ENCODE measurements around the gene GNG7.

GNG7 gene

GRCh38 chr19:2666344-2666994 lies 36.0 kb downstream of the GNG7 start:
- Histone ChIP-seq H3K9me3 (ENCODE audit: severe bottlenecking) (no peaks in the 10 kb centered on the region), H3K27ac (ENCODE audit: poor library complexity, severe bottlenecking) (no peak overlapping the region), H3K27me3 (ENCODE audit: insufficient read depth, poor library complexity, severe bottlenecking) (no peaks in the 10 kb centered on the region), H3K4me3 (ENCODE audit: severe bottlenecking) (no peak overlapping the region), H3K4me1 (ENCODE audit: insufficient read depth, poor library complexity, severe bottlenecking) (no peaks in the 10 kb centered on the region), H3K36me3 (ENCODE audit: low read depth) (no peaks in the 10 kb centered on the region)
- DNase-seq (ENCODE audit: low spot score): no peak
- TF ChIP-seq, protein P1, sequence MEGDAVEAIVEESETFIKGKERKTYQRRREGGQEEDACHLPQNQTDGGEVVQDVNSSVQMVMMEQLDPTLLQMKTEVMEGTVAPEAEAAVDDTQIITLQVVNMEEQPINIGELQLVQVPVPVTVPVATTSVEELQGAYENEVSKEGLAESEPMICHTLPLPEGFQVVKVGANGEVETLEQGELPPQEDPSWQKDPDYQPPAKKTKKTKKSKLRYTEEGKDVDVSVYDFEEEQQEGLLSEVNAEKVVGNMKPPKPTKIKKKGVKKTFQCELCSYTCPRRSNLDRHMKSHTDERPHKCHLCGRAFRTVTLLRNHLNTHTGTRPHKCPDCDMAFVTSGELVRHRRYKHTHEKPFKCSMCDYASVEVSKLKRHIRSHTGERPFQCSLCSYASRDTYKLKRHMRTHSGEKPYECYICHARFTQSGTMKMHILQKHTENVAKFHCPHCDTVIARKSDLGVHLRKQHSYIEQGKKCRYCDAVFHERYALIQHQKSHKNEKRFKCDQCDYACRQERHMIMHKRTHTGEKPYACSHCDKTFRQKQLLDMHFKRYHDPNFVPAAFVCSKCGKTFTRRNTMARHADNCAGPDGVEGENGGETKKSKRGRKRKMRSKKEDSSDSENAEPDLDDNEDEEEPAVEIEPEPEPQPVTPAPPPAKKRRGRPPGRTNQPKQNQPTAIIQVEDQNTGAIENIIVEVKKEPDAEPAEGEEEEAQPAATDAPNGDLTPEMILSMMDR (IDR thresholded peaks at IDR 0.05; ENCODE audit: poor library complexity, severe bottlenecking): no peak
- ATAC-seq (ENCODE audit: low read depth): no peak

DNA sequence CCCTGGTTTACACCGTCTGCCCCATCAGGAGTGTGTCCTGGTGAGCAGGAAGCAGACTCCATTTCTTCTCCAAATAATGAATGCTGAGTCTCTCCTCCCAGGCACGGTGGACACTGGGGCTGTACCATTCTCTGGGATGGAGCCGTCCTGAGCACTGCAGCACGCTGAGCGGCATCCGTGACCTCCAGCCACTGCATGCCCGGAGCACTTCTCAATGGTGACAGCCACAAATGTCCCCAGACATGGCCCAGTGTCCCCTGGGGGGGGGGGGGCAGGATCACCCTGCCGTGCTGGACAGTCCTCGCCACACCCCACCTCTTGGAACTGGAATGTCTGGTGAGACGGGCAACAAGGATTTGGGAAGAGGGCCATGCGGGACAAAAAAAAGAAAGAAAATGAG lies 37.4 kb downstream of the GNG7 start:
- ATAC-seq (ENCODE audit: low read depth): no peak
- no peaks in the 10 kb centered on the region for H3K36me3 ChIP-seq (ENCODE audit: low read depth)

DNA sequence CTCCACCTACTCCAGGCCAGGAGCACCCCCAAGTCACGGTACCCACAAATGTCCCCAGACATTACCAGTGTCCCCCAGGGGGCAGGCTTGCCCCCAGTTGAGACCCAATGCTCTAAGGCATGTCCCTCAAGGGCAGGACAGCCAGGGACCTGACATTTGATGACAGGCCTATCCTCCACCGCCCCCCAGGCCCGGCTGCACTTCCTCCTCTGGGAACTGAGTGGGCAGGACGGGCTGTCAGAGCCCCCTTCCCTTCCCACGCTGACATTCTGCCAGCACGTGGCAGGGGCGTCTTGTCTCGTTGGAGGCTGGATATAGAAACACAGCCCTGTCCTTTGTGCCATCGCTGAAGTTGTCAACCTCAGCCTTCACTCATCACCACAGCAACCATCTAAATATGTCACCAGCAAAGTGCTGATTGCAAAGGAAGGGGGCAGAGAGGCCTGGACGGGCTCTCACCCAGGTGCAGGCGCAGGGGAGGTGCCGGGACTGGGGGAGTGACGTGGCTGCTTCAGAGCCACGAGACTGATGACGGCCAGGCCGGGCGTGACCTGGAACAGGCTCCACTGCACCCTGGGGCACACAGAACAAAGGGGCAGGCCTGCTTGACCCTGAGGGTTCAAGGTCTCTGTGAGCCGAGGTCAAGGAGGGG lies 38.4 kb downstream of the GNG7 start:
- no peak overlapping the region for H3K4me3 ChIP-seq (ENCODE audit: severe bottlenecking)

More for the DNA sequence above, 37.4 kb downstream of the GNG7 start:
- no peak overlapping the region for H3K4me3 ChIP-seq (ENCODE audit: severe bottlenecking)
- no peaks in the 10 kb centered on the region for H3K9me3 ChIP-seq (ENCODE audit: severe bottlenecking)
- H3K4me1 ChIP-seq (ENCODE audit: insufficient read depth, poor library complexity, severe bottlenecking): no peaks in the 10 kb centered on the region
- H3K27ac ChIP-seq (ENCODE audit: poor library complexity, severe bottlenecking): no peak overlapping the region
- TF ChIP-seq, protein P1 (IDR thresholded peaks at IDR 0.05; ENCODE audit: poor library complexity, severe bottlenecking): no peak
- no peaks in the 10 kb centered on the region for H3K27me3 ChIP-seq (ENCODE audit: insufficient read depth, poor library complexity, severe bottlenecking)
- no peak for DNase-seq (ENCODE audit: low spot score)

DNA sequence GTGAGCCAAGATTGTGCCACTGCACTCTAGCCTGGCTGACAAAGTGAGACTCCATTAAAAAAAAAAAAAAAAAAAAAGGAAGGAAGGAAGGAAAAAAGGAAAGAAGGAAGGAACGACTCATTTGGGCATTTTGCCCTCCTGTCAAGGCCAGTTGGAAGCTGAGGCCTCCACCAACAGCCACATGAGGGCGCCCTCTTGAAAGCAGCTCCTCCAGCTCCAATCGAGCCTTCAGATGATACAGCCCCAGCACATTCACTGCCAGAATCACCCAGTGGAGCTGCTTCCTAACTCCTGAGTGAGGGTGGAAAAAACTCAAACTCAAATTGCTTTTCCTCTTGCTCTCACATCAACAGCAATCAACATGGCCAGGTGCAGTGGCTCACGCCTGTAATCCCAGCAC lies 40.9 kb downstream of the GNG7 start:
- Histone ChIP-seq H3K4me3 (ENCODE audit: severe bottlenecking) (no peak overlapping the region), H3K9me3 (ENCODE audit: severe bottlenecking) (no peaks in the 10 kb centered on the region), H3K36me3 (ENCODE audit: low read depth) (no peaks in the 10 kb centered on the region), H3K4me1 (ENCODE audit: insufficient read depth, poor library complexity, severe bottlenecking) (no peaks in the 10 kb centered on the region), H3K27ac (ENCODE audit: poor library complexity, severe bottlenecking) (no peak overlapping the region), H3K27me3 (ENCODE audit: insufficient read depth, poor library complexity, severe bottlenecking) (no peaks in the 10 kb centered on the region)
- TF ChIP-seq, protein P1 (IDR thresholded peaks at IDR 0.05; ENCODE audit: poor library complexity, severe bottlenecking): no peak
- ATAC-seq (ENCODE audit: low read depth) (no peak), DNase-seq (ENCODE audit: low spot score) (no peak)

More for the DNA sequence above, 38.4 kb downstream of the GNG7 start:
- TF ChIP-seq, protein P1 (IDR thresholded peaks at IDR 0.05; ENCODE audit: poor library complexity, severe bottlenecking): no peak
- Histone ChIP-seq H3K4me1 (ENCODE audit: insufficient read depth, poor library complexity, severe bottlenecking) (no peaks in the 10 kb centered on the region), H3K27ac (ENCODE audit: poor library complexity, severe bottlenecking) (no peak overlapping the region), H3K36me3 (ENCODE audit: low read depth) (no peaks in the 10 kb centered on the region), H3K9me3 (ENCODE audit: severe bottlenecking) (no peaks in the 10 kb centered on the region), H3K27me3 (ENCODE audit: insufficient read depth, poor library complexity, severe bottlenecking) (no peaks in the 10 kb centered on the region)
- ATAC-seq (ENCODE audit: low read depth) (no peak), DNase-seq (ENCODE audit: low spot score) (no peak)
